WTC11 (cell line): ENCODE data around the gene SMC5. TPM values are rescaled to one million over a fixed set of nuclear protein-coding genes. Genes with fewer than 3 reads are reported as not detected.

Experiments
- ATF3 ChIP-seq: sonication (generic); formaldehyde crosslinking; conservative IDR thresholded peaks from 2 replicates; pipeline ENCODE4 v1.8.1; 2022; ENCODE audit warnings: mild to moderate bottlenecking, missing genetic modification reagents
- ATF6 ChIP-seq: sonication (generic); formaldehyde crosslinking; IDR thresholded peaks from 2 replicates; pipeline ENCODE4 v1.8.1; 2023; ENCODE audit warnings: mild to moderate bottlenecking, missing genetic modification reagents
- CBFB ChIP-seq: sonication (generic); formaldehyde crosslinking; IDR thresholded peaks from 2 replicates; pipeline ENCODE4 v1.8.1; 2022; ENCODE audit warnings: mild to moderate bottlenecking, low read depth, missing genetic modification reagents
- E2F1 ChIP-seq: sonication (generic); formaldehyde crosslinking; IDR thresholded peaks from 2 replicates; pipeline ENCODE4 v1.8.0; 2022; ENCODE audit warnings: mild to moderate bottlenecking, missing genetic modification reagents
- ELF4 ChIP-seq: sonication (generic); formaldehyde crosslinking; IDR thresholded peaks from 2 replicates; pipeline ENCODE4 v1.8.1; 2022; ENCODE audit warnings: low read depth, mild to moderate bottlenecking, moderate library complexity, missing genetic modification reagents
- ERG ChIP-seq: fragments of 250-450 bp; sonication (Bioruptor Pico); IDR thresholded peaks from 2 replicates; pipeline ENCODE4 v1.8.0; 2021; ENCODE audit warnings: mild to moderate bottlenecking
- ESRRA ChIP-seq: sonication (generic); formaldehyde crosslinking; IDR thresholded peaks from 2 replicates; pipeline ENCODE4 v1.8.1; 2022; ENCODE audit warnings: mild to moderate bottlenecking, missing genetic modification reagents, borderline replicate concordance
- GTF2I ChIP-seq: fragments of 250-450 bp; sonication (Bioruptor Pico); conservative IDR thresholded peaks from 2 replicates; pipeline ENCODE4 v1.4.0; 2021; ENCODE audit warnings: mild to moderate bottlenecking
- HMGXB4 ChIP-seq: sonication (generic); formaldehyde crosslinking; IDR thresholded peaks from 2 replicates; pipeline ENCODE4 v1.8.1; 2023; ENCODE audit warnings: mild to moderate bottlenecking, moderate library complexity, missing genetic modification reagents
- IRF1 ChIP-seq: sonication (generic); formaldehyde crosslinking; IDR thresholded peaks from 2 replicates; pipeline ENCODE4 v1.8.0; 2023; ENCODE audit warnings: missing genetic modification reagents
- MYBL2 ChIP-seq: sonication (generic); formaldehyde crosslinking; IDR thresholded peaks from 2 replicates; pipeline ENCODE4 v1.8.1; 2023; ENCODE audit warnings: mild to moderate bottlenecking, moderate library complexity, missing genetic modification reagents
- OVOL2 ChIP-seq: fragments of 250-450 bp; sonication (Bioruptor Pico); IDR thresholded peaks from 2 replicates; pipeline ENCODE4 v1.9.0; 2021; ENCODE audit warnings: mild to moderate bottlenecking, borderline replicate concordance
- RORB ChIP-seq: fragments of 250-450 bp; sonication (Bioruptor Pico); IDR thresholded peaks from 2 replicates; pipeline ENCODE4 v1.9.0; 2021; ENCODE audit warnings: mild to moderate bottlenecking
- SOX15 ChIP-seq: fragments of 250-450 bp; sonication (Bioruptor Pico); IDR thresholded peaks from 2 replicates; pipeline ENCODE4 v1.9.0; 2021; ENCODE audit warnings: mild to moderate bottlenecking
- STAT6 ChIP-seq: sonication (generic); formaldehyde crosslinking; conservative IDR thresholded peaks from 2 replicates; pipeline ENCODE4 v1.8.1; 2023; ENCODE audit warnings: mild to moderate bottlenecking, low read depth, missing genetic modification reagents, moderate library complexity
- TCF7 ChIP-seq: sonication (generic); formaldehyde crosslinking; IDR thresholded peaks from 2 replicates; pipeline ENCODE4 v1.8.0; 2022; ENCODE audit warnings: mild to moderate bottlenecking, low read depth, missing genetic modification reagents, moderate library complexity
- TEAD4 ChIP-seq: sonication (generic); formaldehyde crosslinking; IDR thresholded peaks from 2 replicates; pipeline ENCODE4 v1.8.0; 2022; ENCODE audit warnings: mild to moderate bottlenecking, missing genetic modification reagents
- TP53 ChIP-seq: sonication (generic); formaldehyde crosslinking; IDR thresholded peaks from 2 replicates; pipeline ENCODE4 v1.8.1; 2023; ENCODE audit warnings: mild to moderate bottlenecking, missing genetic modification reagents
- USF2 ChIP-seq: sonication (generic); formaldehyde crosslinking; IDR thresholded peaks from 2 replicates; pipeline ENCODE4 v1.8.1; 2023; ENCODE audit warnings: mild to moderate bottlenecking, missing genetic modification reagents, moderate library complexity
- ZNF232 ChIP-seq: sonication (generic); formaldehyde crosslinking; IDR thresholded peaks from 2 replicates; pipeline ENCODE4 v1.8.0; 2022; ENCODE audit warnings: mild to moderate bottlenecking, missing genetic modification reagents
- ZNF423 ChIP-seq: fragments of 250-450 bp; sonication (Bioruptor Pico); IDR thresholded peaks from 2 replicates; pipeline ENCODE4 v2.1.2; 2022; ENCODE audit warnings: mild to moderate bottlenecking, moderate library complexity
- ZNF532 ChIP-seq: fragments of 250-450 bp; sonication (Bioruptor Pico); IDR thresholded peaks from 2 replicates; pipeline ENCODE4 v1.9.0; 2021; ENCODE audit warnings: mild to moderate bottlenecking, borderline replicate concordance
- ZNF671 ChIP-seq: fragments of 250-450 bp; sonication (Bioruptor Pico); IDR thresholded peaks from 2 replicates; pipeline ENCODE4 v1.8.0; 2021; ENCODE audit warnings: mild to moderate bottlenecking
- total RNA-seq: library from RNA; stranded (reverse); gene quantifications from 3 replicates; pipeline ENCODE4 v1.2.3, GENCODE V29; 2021

Gene SMC5
- total RNA-seq, 1 experiment from 2014 or later = 20.2 TPM

- TF ChIP-seq ATF6 (CRISPR knock-in tag) (no peak), GTF2I (CRISPR knock-in tag) (no peak), SOX15 (CRISPR knock-in tag) (no peak), ZNF532 (no peak), TP53 (CRISPR knock-in tag) (no peak), USF2 (CRISPR knock-in tag) (0 out of 2 replicates have a peak, but pooled peaks have one; percentile 26), TCF7 (CRISPR knock-in tag) (no peak), CBFB (CRISPR knock-in tag) (no peak; the same call in 1 of the 2 replicates), E2F1 (no peak), ZNF671 (CRISPR knock-in tag) (no peak), RORB (CRISPR knock-in tag) (no peak), ERG (CRISPR knock-in tag) (no peak), ZNF423 (CRISPR knock-in tag) (no peak), HMGXB4 (CRISPR knock-in tag) (peak; percentile 74), MYBL2 (CRISPR knock-in tag) (peak; percentile 81; the same call in 1 of the 2 replicates), OVOL2 (CRISPR knock-in tag) (no peak), TEAD4 (no peak), ESRRA (CRISPR knock-in tag) (no peak; the same call in 1 of the 2 replicates), IRF1 (CRISPR knock-in tag) (peak; percentile 83; the same call in 1 of the 2 replicates), ELF4 (CRISPR knock-in tag) (no peak), ATF3 (CRISPR knock-in tag) (no peak), STAT6 (CRISPR knock-in tag) (no peak), ZNF232 (no peak)
Measured at GRCh38 chr9:70258692-70259511, at the start of gene SMC5 (continued).
